GM10266 (cell line): ENCODE results near the gene RAB27B.

Source experiments
- DNase-seq: peaks from one replicate; pipeline ENCODE4 v3.0.0; 2012; ENCODE audit errors: extremely low spot score
- TF ChIP-seq, protein P1 (sequence below): IDR thresholded peaks from 2 replicates; pipeline ENCODE4 v1.5.1; 2012; ENCODE audit warnings: mild to moderate bottlenecking, low read depth; ENCODE audit not compliant: control insufficient read depth, insufficient read depth; ENCODE audit errors: missing control alignments

RAB27B gene

GRCh38 chr18:54942569-54942968 is 114.3 kb downstream of the RAB27B start:
- DNase-seq, result no peak
- TF ChIP-seq, protein P1, sequence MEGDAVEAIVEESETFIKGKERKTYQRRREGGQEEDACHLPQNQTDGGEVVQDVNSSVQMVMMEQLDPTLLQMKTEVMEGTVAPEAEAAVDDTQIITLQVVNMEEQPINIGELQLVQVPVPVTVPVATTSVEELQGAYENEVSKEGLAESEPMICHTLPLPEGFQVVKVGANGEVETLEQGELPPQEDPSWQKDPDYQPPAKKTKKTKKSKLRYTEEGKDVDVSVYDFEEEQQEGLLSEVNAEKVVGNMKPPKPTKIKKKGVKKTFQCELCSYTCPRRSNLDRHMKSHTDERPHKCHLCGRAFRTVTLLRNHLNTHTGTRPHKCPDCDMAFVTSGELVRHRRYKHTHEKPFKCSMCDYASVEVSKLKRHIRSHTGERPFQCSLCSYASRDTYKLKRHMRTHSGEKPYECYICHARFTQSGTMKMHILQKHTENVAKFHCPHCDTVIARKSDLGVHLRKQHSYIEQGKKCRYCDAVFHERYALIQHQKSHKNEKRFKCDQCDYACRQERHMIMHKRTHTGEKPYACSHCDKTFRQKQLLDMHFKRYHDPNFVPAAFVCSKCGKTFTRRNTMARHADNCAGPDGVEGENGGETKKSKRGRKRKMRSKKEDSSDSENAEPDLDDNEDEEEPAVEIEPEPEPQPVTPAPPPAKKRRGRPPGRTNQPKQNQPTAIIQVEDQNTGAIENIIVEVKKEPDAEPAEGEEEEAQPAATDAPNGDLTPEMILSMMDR, result no peak
